ENCODE data around the gene FAM171A2. TPM values are rescaled to one million over a fixed set of nuclear protein-coding genes. Genes with fewer than 3 reads are reported as not detected.

The FAM171A2 gene
- total RNA-seq, 2 donors from 2014 or later, result 2.4 to 3.3 TPM

DNA sequence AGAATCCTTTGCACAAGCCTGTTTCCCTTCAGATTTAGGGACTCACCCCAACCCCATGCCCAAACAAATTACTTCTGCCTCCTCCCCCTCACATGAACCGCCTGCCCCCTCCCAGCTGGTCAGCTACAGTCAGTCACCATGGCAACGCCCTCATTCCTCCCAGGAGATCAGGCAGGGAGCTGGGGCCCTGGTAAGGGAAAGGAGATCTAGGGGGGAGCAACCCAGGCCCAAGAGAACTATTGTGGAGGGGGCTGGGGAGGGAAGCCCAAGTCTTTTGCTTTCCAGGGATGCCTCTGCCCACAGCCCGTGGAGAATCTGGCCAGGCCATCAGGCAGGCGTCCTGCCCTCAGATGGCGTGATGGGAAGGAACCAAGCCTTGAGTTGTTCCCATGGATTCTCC lies 2.8 kb downstream of the FAM171A2 start:
- Histone ChIP-seq H3K4me1 (peaks cover 0 to 31% of the 10 kb centered on the region in 2 donors), H3K36me3 (no peaks in the 10 kb centered on the region), H3K27ac (no peak overlapping the region), H3K4me3 (no peak overlapping the region), H3K9me3 (no peaks in the 10 kb centered on the region), H3K27me3 (no peaks in the 10 kb centered on the region)
- TF ChIP-seq, protein P1, sequence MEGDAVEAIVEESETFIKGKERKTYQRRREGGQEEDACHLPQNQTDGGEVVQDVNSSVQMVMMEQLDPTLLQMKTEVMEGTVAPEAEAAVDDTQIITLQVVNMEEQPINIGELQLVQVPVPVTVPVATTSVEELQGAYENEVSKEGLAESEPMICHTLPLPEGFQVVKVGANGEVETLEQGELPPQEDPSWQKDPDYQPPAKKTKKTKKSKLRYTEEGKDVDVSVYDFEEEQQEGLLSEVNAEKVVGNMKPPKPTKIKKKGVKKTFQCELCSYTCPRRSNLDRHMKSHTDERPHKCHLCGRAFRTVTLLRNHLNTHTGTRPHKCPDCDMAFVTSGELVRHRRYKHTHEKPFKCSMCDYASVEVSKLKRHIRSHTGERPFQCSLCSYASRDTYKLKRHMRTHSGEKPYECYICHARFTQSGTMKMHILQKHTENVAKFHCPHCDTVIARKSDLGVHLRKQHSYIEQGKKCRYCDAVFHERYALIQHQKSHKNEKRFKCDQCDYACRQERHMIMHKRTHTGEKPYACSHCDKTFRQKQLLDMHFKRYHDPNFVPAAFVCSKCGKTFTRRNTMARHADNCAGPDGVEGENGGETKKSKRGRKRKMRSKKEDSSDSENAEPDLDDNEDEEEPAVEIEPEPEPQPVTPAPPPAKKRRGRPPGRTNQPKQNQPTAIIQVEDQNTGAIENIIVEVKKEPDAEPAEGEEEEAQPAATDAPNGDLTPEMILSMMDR (IDR thresholded peaks at IDR 0.05), result no peak
- no peak for DNase-seq (ENCODE audit: low spot score)

DNA sequence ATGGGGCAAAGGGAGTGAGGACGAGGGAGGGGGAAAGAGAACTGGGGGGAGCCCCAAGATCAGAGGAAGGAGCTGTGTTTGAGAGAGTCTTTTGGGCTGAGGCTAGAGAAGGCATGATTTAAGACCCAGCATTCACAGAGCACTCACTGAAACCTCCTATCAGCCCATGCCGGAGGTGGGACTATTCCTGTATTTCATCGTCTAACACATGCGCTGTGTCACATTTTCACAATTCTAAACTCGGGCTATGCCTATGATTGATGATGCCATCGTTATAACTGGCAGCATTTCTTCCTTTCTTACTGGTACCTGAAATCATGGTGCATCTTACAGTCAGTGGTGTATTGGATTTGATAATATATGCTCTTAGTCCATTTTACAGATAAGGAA lies 3.5 kb downstream of the FAM171A2 start:
- H3K4me3 ChIP-seq, result no peak overlapping the region
- no peaks in the 10 kb centered on the region for H3K27me3 ChIP-seq
- no peaks in the 10 kb centered on the region for H3K36me3 ChIP-seq
- H3K9me3 ChIP-seq, result no peaks in the 10 kb centered on the region
- peaks cover 0 to 31% of the 10 kb centered on the region in 2 donors for H3K4me1 ChIP-seq
- TF ChIP-seq, protein P1 (IDR thresholded peaks at IDR 0.05), result no peak
- no peak overlapping the region for H3K27ac ChIP-seq
- DNase-seq (ENCODE audit: low spot score), result no peak

DNA sequence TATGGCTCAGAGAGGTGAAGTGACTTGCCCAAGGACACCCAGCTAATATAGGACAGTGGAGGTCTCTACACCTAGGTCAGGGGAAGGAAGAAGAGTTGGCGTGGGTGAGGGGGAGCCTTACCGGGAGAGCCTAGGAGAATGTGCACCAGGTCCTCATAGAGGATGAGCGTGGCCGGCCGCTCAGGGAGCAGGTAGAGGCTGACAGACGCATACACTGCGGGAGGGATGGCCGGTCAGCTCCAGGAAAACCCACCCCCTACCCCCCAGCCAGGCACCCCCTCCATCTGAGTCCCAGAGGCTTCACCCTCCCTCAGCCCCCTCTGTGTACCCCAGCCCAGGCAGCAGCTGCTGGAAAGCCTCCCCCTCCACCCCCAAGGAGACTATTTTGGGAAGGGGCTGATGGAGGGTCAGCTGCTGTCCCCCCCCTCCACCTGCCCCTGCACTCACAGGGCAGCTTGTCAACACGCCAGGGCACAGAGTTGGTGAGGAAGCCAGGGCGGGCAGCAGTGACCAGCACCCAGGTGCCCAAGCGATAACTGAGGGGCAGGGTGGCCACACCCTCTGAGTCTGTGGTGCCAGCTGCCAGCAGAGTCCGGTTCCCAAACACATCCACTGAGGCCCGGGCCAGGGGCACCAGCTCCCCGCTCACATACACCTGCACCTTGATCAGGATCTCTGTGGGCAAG lies 4.1 kb downstream of the FAM171A2 start:
- Histone ChIP-seq H3K27me3 (no peaks in the 10 kb centered on the region), H3K36me3 (no peaks in the 10 kb centered on the region), H3K4me1 (peaks cover 0 to 31% of the 10 kb centered on the region in 2 donors), H3K4me3 (no peak overlapping the region), H3K9me3 (no peaks in the 10 kb centered on the region), H3K27ac (no peak overlapping the region)
- DNase-seq (ENCODE audit: low spot score), result no peak
- TF ChIP-seq, protein P1 (IDR thresholded peaks at IDR 0.05), result no peak

DNA sequence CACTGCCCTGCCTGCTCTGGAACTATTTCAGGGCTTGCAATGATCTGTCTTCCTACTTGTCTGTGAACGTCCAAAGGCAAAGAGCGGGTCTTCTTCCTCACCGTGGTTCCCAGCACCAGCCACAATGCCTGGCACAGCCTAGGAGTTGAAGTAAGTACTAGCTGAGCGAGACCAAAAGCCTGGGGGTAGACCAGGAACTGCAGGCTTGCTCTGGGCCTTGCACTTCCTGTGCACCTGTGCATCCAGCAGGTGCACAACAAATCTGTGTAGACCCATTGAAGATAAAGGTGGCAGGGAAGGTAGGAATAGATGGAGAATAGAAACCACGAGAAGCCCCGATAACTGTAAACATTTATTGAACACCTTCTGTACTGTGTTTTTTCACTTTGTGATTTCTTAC lies 4.6 kb downstream of the FAM171A2 start:
- DNase-seq (ENCODE audit: low spot score), result no peak
- TF ChIP-seq, protein P1 (IDR thresholded peaks at IDR 0.05), result no peak
- no peaks in the 10 kb centered on the region for H3K36me3 ChIP-seq

GRCh38 chr17:44358066-44358465 lies 5.6 kb downstream of the FAM171A2 start:
- Histone ChIP-seq H3K27ac (no peak overlapping the region), H3K9me3 (no peaks in the 10 kb centered on the region), H3K4me3 (no peak overlapping the region), H3K4me1 (peaks cover 0 to 22% of the 10 kb centered on the region in 2 donors), H3K36me3 (no peaks in the 10 kb centered on the region), H3K27me3 (no peaks in the 10 kb centered on the region)
- no peak for DNase-seq (ENCODE audit: low spot score)
- TF ChIP-seq, protein P1 (IDR thresholded peaks at IDR 0.05), result no peak

More for the DNA sequence above, 4.6 kb downstream of the FAM171A2 start:
- Histone ChIP-seq H3K27ac (no peak overlapping the region), H3K9me3 (no peaks in the 10 kb centered on the region), H3K27me3 (no peaks in the 10 kb centered on the region), H3K4me3 (no peak overlapping the region), H3K4me1 (peaks cover 0 to 29% of the 10 kb centered on the region in 2 donors)

DNA sequence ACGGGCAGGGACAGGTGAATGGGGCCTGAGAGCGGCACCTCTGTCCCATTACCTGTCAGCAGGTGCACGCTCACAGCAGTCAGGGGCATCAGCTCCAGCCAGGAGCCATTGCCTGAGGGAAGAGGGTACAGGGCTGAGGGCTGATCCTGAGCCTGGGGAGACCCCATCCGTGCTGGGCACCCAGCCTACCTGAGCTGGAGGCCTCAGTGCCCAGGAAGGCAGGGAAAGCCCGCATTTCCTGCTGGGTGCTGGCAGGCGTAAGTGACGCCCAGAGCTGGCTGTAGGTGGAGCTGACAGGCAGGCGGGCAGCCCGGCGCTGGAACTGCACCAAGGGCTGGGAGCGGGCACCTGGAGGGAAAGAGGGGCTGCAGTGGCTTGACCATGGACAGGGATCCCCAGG lies 7.4 kb downstream of the FAM171A2 start:
- Histone ChIP-seq H3K36me3 (peaks cover 12% of the 10 kb centered on the region), H3K4me1 (peaks cover 0 to 7% of the 10 kb centered on the region in 2 donors), H3K9me3 (no peaks in the 10 kb centered on the region), H3K4me3 (no peak overlapping the region), H3K27me3 (no peaks in the 10 kb centered on the region), H3K27ac (no peak overlapping the region)
- no peak for DNase-seq (ENCODE audit: low spot score)
- TF ChIP-seq, protein P1 (IDR thresholded peaks at IDR 0.05), result no peak

Measured in right atrium auricular region (tissue), 2 donors.